ENCODE measurements around the gene WRAP73.

The WRAP73 gene

DNA sequence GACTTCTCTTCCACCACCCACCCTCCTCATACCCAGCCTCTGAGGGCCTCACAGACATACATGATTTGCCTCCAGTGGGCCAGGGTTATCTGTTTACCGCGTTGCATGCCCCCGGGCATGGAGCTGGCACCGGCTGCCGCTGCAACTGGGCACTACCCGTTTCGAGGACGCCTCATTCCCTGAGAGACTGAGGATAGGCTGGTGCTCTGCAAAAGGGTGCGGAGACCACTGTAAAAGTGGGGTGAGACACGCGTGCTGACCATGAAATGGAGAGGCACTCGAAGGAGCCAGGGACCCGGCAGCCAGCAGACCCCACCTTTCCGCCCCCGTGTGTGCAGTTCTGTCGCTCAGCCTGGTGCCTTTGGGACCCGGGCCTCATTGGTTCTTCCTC is 23.1 kb upstream of the WRAP73 start:
- Histone ChIP-seq H3K36me3 (no peaks in the 10 kb centered on the region), H3K27me3 (peaks cover 0 to 62% of the 10 kb centered on the region in 2 donors), H3K27ac (no peak overlapping the region), H3K9me3 (no peaks in the 10 kb centered on the region), H3K4me3 (no peak overlapping the region), H3K4me1 (peaks cover 0 to 10% (median 0%) of the 10 kb centered on the region in 4 donors)
- no peak for DNase-seq
- intact Hi-C loops (cut with DNase I; ENCODE audit: low total_unique reads), result no loop called here
- TF ChIP-seq, protein P1, sequence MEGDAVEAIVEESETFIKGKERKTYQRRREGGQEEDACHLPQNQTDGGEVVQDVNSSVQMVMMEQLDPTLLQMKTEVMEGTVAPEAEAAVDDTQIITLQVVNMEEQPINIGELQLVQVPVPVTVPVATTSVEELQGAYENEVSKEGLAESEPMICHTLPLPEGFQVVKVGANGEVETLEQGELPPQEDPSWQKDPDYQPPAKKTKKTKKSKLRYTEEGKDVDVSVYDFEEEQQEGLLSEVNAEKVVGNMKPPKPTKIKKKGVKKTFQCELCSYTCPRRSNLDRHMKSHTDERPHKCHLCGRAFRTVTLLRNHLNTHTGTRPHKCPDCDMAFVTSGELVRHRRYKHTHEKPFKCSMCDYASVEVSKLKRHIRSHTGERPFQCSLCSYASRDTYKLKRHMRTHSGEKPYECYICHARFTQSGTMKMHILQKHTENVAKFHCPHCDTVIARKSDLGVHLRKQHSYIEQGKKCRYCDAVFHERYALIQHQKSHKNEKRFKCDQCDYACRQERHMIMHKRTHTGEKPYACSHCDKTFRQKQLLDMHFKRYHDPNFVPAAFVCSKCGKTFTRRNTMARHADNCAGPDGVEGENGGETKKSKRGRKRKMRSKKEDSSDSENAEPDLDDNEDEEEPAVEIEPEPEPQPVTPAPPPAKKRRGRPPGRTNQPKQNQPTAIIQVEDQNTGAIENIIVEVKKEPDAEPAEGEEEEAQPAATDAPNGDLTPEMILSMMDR (IDR thresholded peaks at IDR 0.05), result no peak

DNA sequence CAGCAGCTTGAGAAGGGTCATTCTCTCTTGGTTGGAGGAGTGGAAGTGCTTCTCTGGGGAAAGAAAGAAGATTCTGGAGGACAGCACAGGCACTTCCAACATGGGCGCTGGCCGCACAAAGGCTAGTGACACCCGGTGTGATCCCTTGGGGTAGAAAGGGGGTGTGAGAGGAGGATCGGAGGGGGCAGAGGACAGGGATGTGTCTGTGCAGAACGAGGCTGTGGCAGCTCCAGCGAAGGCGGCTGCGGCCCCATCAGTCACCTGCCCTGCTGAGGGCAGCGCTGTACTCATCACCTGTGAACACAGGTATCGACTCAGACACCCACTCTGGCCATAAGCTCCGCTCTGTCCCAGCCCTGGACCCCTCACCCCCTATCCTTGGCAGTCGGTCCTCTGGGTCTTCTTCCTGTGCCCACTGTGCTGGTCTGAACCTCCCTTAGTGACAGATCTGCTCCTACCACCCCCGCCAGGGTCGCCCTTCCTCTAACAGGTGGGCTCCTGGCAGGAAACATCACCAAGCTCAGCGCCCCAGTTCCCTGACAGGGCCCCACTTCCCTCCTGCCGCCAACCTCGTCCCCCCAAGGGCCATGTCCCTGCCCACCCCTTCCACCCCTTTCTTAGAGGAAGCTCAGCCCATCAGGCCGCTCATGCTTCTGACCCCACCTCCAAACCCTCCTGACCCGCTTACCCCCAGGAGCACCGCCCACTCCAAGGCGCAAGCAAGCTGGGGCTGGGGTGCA is 22.5 kb upstream of the WRAP73 start:
- intact Hi-C loops (cut with DNase I; ENCODE audit: low total_unique reads), result no loop called here
- no peaks in the 10 kb centered on the region for H3K36me3 ChIP-seq
- H3K27ac ChIP-seq, result no peak overlapping the region
- H3K27me3 ChIP-seq, result peaks cover 0 to 62% of the 10 kb centered on the region in 2 donors
- H3K9me3 ChIP-seq, result no peaks in the 10 kb centered on the region
- TF ChIP-seq, protein P1 (IDR thresholded peaks at IDR 0.05), result no peak
- H3K4me1 ChIP-seq, result peaks cover 0 to 10% (median 0%) of the 10 kb centered on the region in 4 donors
- DNase-seq, result no peak
- H3K4me3 ChIP-seq, result no peak overlapping the region

DNA sequence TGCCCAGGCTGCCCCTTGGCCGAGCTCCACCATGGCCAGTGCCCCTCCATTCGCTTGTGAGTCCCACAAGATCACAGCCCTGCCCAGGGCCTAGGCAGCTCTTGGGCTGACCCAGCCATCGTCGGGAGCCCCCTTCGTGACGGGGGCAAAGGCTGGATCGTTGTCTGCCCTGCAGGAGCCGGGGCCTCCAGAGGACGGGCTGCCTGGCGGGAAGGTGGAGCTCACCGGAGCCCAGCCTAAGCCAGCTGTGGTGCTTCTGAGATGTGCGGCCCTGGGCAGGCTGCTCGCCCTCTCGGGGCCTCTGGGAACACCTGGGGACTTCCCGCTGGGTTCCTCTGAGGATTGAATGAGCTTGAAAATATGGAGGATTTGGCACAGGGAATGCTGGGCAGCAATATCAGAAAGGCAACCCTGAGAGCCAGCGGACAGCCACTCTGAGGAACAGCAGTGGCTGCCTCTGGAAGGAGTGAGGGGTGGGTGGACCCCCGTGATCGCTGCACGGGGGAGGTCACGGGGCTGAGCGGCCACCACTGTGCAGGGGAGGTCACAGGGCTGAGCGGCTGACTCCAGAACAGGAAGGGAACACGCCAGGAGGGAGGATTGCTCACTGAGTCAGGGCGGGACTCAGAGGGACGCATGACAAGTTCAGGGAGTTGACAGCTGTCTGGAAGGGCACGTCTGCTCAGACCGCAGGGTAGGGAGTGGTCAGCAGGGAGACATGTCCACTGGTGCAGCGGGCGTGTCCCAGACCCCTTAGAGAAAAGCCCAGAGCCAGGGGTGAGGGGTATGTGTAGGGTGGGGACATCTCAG is 21.7 kb upstream of the WRAP73 start:
- H3K36me3 ChIP-seq, result no peaks in the 10 kb centered on the region
- TF ChIP-seq, protein P1 (IDR thresholded peaks at IDR 0.05), result no peak
- no peak overlapping the region for H3K27ac ChIP-seq
- H3K4me1 ChIP-seq, result peaks cover 0 to 10% (median 0%) of the 10 kb centered on the region in 4 donors
- intact Hi-C loops (cut with DNase I; ENCODE audit: low total_unique reads), result no loop called here
- DNase-seq, result peak in 1 of 2 donors; percentile 45
- H3K27me3 ChIP-seq, result peaks cover 0 to 63% of the 10 kb centered on the region in 2 donors
- no peak overlapping the region for H3K4me3 ChIP-seq
- H3K9me3 ChIP-seq, result no peaks in the 10 kb centered on the region

DNA sequence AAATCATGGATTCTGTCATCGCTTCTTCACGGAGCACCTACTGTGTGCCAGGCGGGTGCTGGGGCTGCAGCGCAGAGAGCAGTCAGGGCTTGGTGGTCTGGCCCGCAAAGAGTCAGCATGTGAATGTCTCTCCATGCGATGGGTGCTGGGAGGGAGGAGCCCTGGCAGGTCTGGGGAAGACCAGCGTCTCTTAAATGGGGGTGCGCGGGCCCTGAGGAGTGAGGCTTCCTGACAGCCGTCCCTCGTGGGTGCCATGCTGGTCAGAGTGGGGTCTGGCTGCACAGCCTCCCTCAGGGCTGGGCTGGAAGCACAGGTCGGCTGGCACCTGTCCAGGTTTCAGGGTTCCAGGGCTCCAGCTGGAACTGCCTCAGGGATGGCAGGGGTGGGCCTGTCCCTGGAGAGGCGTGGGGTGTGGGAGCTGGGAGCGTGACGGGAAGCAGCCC is 20.9 kb upstream of the WRAP73 start:
- DNase-seq, result peak in 1 of 2 donors; percentile 54
- Histone ChIP-seq H3K36me3 (no peaks in the 10 kb centered on the region), H3K27me3 (peaks cover 0 to 65% of the 10 kb centered on the region in 2 donors), H3K9me3 (no peaks in the 10 kb centered on the region), H3K4me1 (peaks cover 0 to 10% (median 0%) of the 10 kb centered on the region in 4 donors), H3K27ac (no peak overlapping the region), H3K4me3 (no peak overlapping the region)
- TF ChIP-seq, protein P1 (IDR thresholded peaks at IDR 0.05), result no peak
- intact Hi-C loops (cut with DNase I; ENCODE audit: low total_unique reads), result no loop called here

DNA sequence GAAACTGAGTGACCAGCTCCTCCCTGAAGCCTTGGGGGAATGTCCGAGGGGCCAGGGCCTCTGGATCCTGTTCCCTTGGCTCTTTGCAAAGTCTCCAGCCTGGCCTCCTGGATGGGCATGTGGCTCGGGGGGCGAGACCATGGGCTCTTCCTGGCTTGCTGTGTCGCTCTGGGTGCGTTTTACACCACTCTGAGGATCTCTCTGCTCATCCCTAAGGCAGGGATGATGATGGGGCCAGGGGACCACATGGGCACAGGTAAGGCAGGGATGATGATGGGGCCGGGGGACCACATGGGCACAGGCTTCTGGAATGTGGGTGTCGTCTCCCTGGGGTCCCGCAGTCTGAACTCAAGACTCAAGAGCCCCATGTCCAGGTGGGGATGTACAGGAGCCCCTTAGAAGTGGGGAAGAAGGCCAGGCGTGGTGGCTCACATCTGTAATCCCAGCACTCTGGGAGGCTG is 20.1 kb upstream of the WRAP73 start:
- TF ChIP-seq, protein P1 (IDR thresholded peaks at IDR 0.05), result no peak
- peak in 1 of 2 donors; percentile 29 for DNase-seq
- H3K27ac ChIP-seq, result no peak overlapping the region
- intact Hi-C loops (cut with DNase I; ENCODE audit: low total_unique reads), result no loop called here
- H3K36me3 ChIP-seq, result no peaks in the 10 kb centered on the region
- no peaks in the 10 kb centered on the region for H3K9me3 ChIP-seq
- peaks cover 0 to 10% (median 0%) of the 10 kb centered on the region in 4 donors for H3K4me1 ChIP-seq
- no peak overlapping the region for H3K4me3 ChIP-seq
- H3K27me3 ChIP-seq, result peaks cover 0 to 65% of the 10 kb centered on the region in 2 donors
